Activated CD4-positive, CD25-positive, alpha-beta regulatory T cell treated with anti-CD3 and anti-CD28 coated beads, Interleukin-2, amount 50 U/mL, for 16 hours (primary cell): ENCODE results near the gene CCDC69.

Experiments
- DNase-seq: peaks from one replicate; pipeline ENCODE4 v3.0.0-alpha.2; 2020; ENCODE audit warnings: low read depth, low spot score

Gene CCDC69

DNA sequence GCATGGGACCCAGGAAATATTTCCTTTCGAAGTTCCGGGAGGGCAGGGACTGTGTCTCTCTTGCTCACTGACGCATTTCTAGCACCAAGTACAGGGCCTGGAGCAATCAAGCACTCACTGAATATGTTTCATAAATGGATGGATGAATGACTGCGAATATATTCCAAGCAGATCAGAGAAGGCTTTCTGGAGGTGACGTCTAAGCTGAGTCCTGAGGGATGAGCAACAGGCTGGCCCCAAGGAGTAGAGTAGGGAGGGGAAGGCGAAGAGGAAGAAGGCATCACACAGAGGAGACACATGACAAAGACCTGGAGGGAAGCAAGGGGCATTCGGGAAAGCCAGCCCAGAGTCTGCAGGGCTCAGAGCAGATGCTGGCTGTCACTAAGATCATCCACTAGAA, 80.2 kb downstream of the CCDC69 start:
- DNase-seq, result no peak

DNA sequence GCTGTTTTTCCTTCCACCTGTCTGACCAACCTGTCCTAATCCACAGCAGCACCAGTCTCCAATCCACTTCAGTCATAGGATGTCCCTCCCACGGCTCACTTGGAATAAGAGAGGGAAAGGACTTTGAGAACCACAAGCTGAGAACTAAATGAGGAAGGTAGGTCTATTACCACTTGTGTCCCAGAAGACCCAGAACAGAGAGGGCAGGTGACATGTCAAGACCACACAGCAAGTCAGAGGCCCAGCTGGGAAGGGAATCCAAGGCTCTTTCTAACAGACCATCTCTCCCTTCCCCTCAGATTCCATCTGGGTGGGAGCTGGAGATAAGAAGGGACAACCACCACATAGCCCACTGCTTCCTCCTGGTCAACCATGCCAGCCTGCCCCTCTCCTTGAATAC, 81.0 kb downstream of the CCDC69 start:
- DNase-seq, result no peak

DNA sequence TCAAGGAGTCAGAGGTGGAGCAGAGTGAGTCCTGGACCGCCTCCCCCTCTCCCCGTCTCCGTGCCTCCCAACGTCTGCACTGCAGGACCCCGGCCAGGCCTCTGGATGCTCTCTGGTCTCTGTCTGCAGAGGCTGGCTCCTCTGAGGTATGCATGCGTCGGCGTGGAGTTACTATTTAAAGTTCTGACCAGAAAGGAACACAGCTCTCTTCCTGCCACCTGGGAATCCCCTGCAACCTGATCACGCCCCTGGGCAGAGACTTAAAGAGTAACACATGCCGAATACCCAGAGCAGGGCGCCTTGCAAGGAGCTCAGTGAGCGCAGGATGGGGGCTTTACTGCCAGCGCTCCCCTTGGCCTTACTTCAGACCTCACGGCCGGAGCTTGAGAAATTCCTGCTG, 82.4 kb downstream of the CCDC69 start:
- no peak for DNase-seq

DNA sequence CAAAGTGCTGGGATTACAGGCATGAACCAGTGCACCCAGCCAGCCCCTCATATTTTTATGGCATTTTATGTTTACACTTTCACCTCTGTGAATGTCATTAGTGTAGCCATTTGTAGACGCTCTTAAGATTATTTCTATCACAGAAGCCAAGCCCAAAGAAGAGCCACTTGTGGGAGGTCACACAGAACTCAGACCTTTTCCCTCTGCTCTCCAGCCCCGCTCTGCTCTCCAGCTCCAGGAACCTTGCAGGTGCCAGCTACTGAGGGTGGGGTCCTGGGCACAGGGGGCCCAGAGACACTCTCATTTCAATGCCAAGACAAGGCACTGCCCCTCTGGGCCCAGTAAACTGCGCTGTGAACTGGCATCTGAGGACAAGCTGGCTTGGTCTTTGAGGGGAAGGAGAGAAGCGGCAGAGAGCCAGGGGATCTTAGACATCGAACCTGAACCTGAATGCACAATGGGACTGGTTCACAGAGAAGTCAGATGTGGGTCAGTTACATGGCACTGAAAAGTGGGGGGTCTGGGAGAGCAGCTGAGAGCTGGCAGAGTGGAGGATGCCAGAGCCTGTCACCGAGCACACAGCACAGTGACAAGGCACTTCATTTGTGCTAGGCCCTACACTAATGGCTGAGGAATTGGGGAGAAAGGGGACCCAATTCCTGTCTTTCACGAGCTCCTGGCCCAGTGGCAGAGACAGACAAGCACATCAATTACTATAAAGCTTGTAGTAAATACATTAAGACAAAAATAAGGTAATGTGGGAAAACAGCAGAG, 83.0 kb downstream of the CCDC69 start:
- no peak for DNase-seq

DNA sequence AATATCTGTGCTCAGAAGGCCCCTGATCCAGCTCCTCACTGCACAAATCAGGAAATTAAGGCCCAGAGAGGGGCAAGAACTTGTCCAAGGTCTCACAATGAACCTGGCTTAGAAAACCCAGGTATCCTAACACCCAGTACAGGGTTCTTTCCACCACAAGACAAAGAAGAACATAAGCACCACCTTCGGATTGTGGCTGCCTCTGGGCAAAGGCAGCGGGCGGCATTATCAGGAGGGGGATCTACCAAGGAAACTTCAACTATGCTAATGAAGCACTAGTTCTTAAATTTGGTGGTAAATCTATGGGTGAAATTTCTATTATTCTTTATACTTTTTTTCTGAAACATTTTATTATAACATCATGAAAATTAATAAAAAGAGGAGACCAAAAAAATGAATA, 84.2 kb downstream of the CCDC69 start:
- DNase-seq, result no peak

DNA sequence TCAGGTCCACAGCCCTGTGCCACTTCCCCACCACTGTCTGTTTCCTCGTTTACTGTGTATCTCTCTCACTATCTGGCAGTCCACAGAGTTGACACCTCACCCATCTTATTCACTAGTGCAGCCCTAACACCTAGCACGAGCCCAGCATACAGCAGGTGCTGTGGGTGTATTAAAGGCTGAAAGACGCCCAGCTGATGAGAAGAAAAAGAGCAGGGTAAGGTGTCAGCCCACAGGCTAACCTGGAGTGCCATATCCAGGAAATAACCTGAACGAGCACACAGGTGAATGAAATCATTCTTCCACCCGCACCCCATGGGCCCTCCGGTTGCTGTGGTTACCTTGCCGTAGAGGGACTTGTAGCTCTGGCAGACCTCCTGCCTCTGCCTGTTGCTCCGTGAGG, 84.9 kb downstream of the CCDC69 start:
- DNase-seq, result no peak

DNA sequence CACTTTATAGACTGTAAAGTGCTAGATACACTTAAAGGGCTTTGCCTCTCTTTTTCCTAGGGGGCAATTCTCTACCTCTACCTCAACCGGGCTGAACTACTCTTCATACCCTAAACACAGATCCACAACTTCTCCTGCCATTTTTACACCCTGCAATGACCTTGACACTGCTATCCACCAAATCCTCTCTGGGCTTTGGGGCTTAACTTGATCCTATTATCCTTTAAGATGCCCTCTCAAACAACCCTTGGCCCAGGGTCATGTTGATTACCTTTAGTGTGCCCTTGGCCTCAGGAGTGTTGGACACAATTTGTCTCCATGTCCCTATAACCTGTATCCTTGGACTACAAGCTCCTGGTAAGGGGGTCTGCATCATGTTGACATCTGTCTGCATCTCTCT, 85.8 kb downstream of the CCDC69 start:
- DNase-seq, result no peak

DNA sequence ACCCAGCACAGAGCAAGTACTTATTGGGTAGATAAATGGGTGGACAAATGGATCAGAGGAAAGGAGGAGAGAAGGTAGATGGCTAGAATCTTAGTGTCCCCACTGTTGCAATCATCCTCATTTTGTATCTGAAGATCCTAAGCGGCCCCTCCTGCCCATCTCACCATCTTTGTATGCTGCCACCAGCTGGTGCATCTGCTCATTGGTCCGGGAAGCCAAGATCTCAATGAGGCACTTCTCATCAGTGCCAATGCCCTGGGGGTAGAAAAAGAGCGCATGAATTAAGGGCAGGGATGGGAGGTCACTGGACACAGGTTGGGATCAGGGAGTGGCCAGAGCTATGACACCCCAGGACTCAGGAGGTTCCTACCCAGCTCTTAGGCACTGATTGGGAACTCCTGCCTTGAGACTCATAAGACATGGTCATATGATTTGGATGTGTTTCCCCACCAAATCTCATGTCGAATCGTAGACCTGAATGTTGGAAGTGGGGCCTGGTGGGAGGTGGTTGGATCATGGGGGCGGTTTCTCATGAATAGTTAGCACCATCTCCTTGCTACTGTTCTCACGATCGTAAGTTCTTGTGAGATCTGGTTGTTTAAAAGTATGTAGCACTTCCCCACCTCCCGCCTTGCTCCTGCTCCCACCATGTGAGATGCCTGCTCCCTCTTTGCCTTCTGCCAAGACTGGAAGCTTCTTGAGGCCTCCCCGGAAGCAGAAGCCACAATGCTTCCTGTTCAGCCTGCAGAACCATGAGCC, 86.6 kb downstream of the CCDC69 start:
- no peak for DNase-seq

DNA sequence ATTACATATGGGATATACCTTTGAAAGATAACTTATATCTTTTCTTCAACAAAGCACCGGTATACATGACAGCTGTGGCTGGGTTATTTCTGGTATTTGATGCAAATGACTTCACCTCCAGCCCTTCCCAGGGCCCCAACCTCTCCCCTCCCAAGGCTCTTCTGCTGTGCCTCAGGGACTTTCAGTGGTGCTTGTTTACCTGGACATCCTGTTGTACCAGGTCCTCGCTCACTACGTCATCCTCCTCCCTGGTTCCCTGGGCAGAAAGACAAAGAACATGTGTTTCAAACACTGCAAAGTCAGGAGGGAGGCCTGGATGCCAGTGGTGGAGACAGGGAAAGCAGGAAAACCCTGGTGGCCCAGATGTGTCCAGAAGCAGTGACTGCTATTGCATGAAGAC, 89.7 kb downstream of the CCDC69 start:
- DNase-seq, result no peak

DNA sequence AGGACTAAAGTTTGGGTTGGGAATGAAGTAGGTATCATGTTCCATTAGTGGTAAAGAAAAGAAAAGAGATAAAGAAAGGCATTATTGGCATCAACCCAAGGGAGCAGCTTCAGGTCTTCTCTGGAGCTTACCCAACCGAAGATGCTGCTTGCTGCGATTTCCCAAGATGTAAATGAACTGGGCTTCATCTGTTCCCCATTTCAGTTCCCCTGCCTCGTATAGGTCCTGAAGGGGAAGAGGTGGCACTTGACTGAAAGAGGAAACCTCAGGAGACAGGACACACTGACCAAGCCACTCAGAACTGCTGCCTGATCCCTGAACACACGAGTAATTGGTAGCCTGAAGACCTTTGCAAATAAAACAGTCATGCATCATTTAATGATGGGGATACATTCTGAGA, 90.9 kb downstream of the CCDC69 start:
- DNase-seq, result no peak
